Neuronal stem cell (in vitro differentiated cells): ENCODE measurements around the gene PXDN.

Source experiments
- DNase-seq: peaks from one replicate; pipeline ENCODE4 v3.0.0-alpha.2; 2013; ENCODE audit warnings: low spot score
- H2AFZ ChIP-seq: one replicate; pipeline ENCODE4 v1.6.1; 2013; ENCODE audit warnings: mild to moderate bottlenecking, low read length, inconsistent platforms
- H2AK5ac ChIP-seq: 2 replicates; pipeline ENCODE4 v1.6.1; 2013; ENCODE audit warnings: low read depth, mild to moderate bottlenecking, inconsistent platforms, low read length, moderate library complexity, mixed read lengths
- H2BK120ac ChIP-seq: 2 replicates; pipeline ENCODE4 v1.6.1; 2013; ENCODE audit warnings: low read depth, mild to moderate bottlenecking, inconsistent platforms, low read length, moderate library complexity, mixed read lengths
- H2BK12ac ChIP-seq: one replicate; pipeline ENCODE4 v1.6.1; 2013; ENCODE audit warnings: low read length, inconsistent platforms
- H2BK15ac ChIP-seq: 2 replicates; pipeline ENCODE4 v1.6.1; 2013; ENCODE audit warnings: mild to moderate bottlenecking, low read length, inconsistent platforms, mixed read lengths
- H2BK5ac ChIP-seq: one replicate; pipeline ENCODE4 v1.6.1; 2013; ENCODE audit warnings: inconsistent platforms, mild to moderate bottlenecking, low read length, moderate library complexity
- H3K14ac ChIP-seq: one replicate; pipeline ENCODE4 v1.6.1; 2013; ENCODE audit warnings: low read length, inconsistent platforms
- H3K18ac ChIP-seq: 2 replicates; pipeline ENCODE4 v1.6.1; 2013; ENCODE audit warnings: low read length, inconsistent platforms
- H3K23ac ChIP-seq: 2 replicates; pipeline ENCODE4 v1.6.1; 2013; ENCODE audit warnings: low read depth, mild to moderate bottlenecking, mixed read lengths, low read length, inconsistent platforms; ENCODE audit not compliant: poor library complexity
- H3K27ac ChIP-seq: replicated peaks from 3 replicates; pipeline ENCODE4 v1.5.1; 2013; ENCODE audit warnings: low read length, inconsistent platforms
- H3K27me3 ChIP-seq, 3 experiments: 2 replicates each; pipeline ENCODE4 v1.6.1; 2013; ENCODE audit warnings: low read length in 3 of 3, mild to moderate bottlenecking in 2 of 3, inconsistent platforms in 1 of 3, low read depth in 1 of 3, mixed read lengths in 1 of 3, moderate library complexity in 1 of 3; ENCODE audit not compliant: control insufficient read depth in 3 of 3, insufficient read depth in 3 of 3
- H3K36me3 ChIP-seq, 2 donors: replicated peaks in 1 of 2; 2 replicates each; pipeline ENCODE4 v1.6.1; 2013; ENCODE audit warnings: low read length in 2 of 2; ENCODE audit not compliant: control insufficient read depth in 2 of 2, insufficient read depth in 2 of 2
- H3K4ac ChIP-seq: 2 replicates; pipeline ENCODE4 v1.6.1; 2013; ENCODE audit warnings: inconsistent platforms, mild to moderate bottlenecking, low read length, moderate library complexity
- H3K4me1 ChIP-seq, 2 donors: 1 replicate in 1 of 2; 2 replicates in 1 of 2; pipeline ENCODE4 v1.6.1; 2013; ENCODE audit warnings: low read length in 2 of 2, low read depth in 1 of 2; ENCODE audit not compliant: control insufficient read depth in 2 of 2, insufficient read depth in 1 of 2
- H3K4me2 ChIP-seq: one replicate; pipeline ENCODE4 v1.6.1; 2013; ENCODE audit warnings: mild to moderate bottlenecking, low read length, inconsistent platforms; ENCODE audit not compliant: insufficient read depth, poor library complexity, severe bottlenecking
- H3K4me3 ChIP-seq, 2 donors: 2 replicates each; pipeline ENCODE4 v1.5.1; 2013; ENCODE audit warnings: low read length in 2 of 2, mild to moderate bottlenecking in 2 of 2, inconsistent platforms in 1 of 2, moderate library complexity in 1 of 2
- H3K79me1 ChIP-seq: one replicate; pipeline ENCODE4 v1.6.1; 2013; ENCODE audit warnings: low read depth, mild to moderate bottlenecking, inconsistent platforms, low read length, moderate library complexity
- H3K9ac ChIP-seq: one replicate; pipeline ENCODE4 v1.6.1; 2013; ENCODE audit warnings: mild to moderate bottlenecking, low read depth, low read length, inconsistent platforms; ENCODE audit not compliant: poor library complexity
- H3K9me3 ChIP-seq, 2 donors: replicated peaks in 1 of 2; 2 replicates each; pipeline versions ENCODE3 to v1.6.1; 2013; ENCODE audit warnings: low read length in 2 of 2, mild to moderate bottlenecking in 2 of 2, inconsistent platforms in 1 of 2, low read depth in 1 of 2, mixed read lengths in 1 of 2, moderate library complexity in 1 of 2; ENCODE audit not compliant: control insufficient read depth in 2 of 2, insufficient read depth in 1 of 2
- H4K8ac ChIP-seq: one replicate; pipeline ENCODE4 v1.6.1; 2013; ENCODE audit warnings: low read depth, mild to moderate bottlenecking, inconsistent platforms, low read length, moderate library complexity
- H4K91ac ChIP-seq: one replicate; pipeline ENCODE4 v1.6.1; 2013; ENCODE audit warnings: low read length, low read depth, mild to moderate bottlenecking, inconsistent platforms; ENCODE audit not compliant: poor library complexity
- WGBS, 2 donors: extraction: QIAGEN DNeasy Blood & Tissue Kit; methylation state at CpG; one replicate each; pipeline ENCODE4 v1.1.7; 2013; ENCODE audit warnings: missing lambda C conversion rate in 2 of 2, mixed read lengths in 1 of 2; ENCODE audit not compliant: insufficient read length in 2 of 2, insufficient replicate concordance in 1 of 2; ENCODE audit errors: extremely low coverage in 2 of 2; 5-methylcytosine and 5-hydroxymethylcytosine counted together

Gene PXDN

DNA sequence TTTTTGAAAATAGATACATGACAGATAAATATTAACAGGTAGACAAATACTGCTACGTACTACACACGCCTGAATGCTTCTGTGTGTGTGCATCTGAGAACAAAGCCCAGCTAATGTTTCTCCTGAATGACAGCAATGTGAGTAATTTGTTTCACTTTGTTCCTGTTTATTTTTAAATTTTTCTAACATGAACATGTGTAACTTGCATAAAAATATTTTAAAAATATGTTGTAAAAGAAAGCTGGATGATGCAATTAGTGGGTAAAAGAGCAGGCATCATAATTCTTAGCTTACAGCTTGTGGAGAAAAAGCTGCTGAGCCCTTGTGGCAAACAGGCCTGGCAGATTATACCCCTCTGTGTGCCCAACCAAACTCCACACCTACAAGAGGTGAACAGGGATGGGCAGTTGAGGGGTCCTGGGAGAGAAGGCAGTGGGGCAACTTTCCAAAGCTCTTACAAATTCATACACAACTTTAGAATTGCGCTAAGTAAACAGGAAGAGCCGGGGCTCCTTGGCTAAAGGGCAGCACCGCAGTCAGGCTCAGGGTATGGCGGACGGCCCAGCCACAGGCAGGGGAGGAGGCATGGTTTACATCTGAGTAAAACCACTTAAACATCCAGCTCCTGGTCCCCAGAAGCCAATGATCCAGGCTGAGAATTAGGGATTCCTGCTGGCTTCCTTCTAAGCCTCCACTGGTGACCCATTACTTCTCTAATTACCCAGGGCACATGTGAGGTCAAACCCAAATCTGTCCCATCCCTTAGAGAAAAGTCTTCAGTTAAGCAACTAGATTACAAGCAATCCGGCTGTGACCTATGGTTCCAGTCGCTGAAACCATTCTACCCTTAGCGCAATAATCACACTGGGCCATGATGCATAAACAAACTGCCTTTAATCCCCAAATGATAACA, 14.0 kb downstream of the PXDN start:
- H3K14ac ChIP-seq: no peak overlapping the region
- H2AFZ ChIP-seq: no peak overlapping the region
- H3K9me3 ChIP-seq: peaks cover 0 to under 1% of the 10 kb centered on the region in 2 donors
- no peak overlapping the region for H3K18ac ChIP-seq
- DNase-seq: no peak
- H3K27me3 ChIP-seq: no peaks in the 10 kb centered on the region
- peak overlapping the region; percentile 17 for H2AK5ac ChIP-seq
- no peaks in the 10 kb centered on the region for H3K36me3 ChIP-seq
- peaks cover 9% of the 10 kb centered on the region for H3K79me1 ChIP-seq
- H2BK120ac ChIP-seq: no peak overlapping the region
- H3K9ac ChIP-seq: no peak overlapping the region
- peak overlapping the region; percentile 9 for H3K27ac ChIP-seq
- H2BK15ac ChIP-seq: no peak overlapping the region
- no peak overlapping the region for H4K8ac ChIP-seq
- peak overlapping the region; percentile 28 for H3K4me2 ChIP-seq
- no peak overlapping the region for H2BK5ac ChIP-seq
- H4K91ac ChIP-seq: no peak overlapping the region
- no peak overlapping the region for H3K4me3 ChIP-seq
- WGBS, 2 donors: no CpG with 5 or more reads among the region's 10 CpGs
- H3K4ac ChIP-seq: no peak overlapping the region
- no peak overlapping the region for H2BK12ac ChIP-seq
- no peak overlapping the region for H3K23ac ChIP-seq
- peaks cover 13 to 39% of the 10 kb centered on the region in 2 donors for H3K4me1 ChIP-seq

- Histone ChIP-seq H2BK5ac (no peak overlapping the region), H3K36me3 (no peaks in the 10 kb centered on the region), H3K4me2 (no peak overlapping the region), H3K27ac (no peak overlapping the region), H2AFZ (no peak overlapping the region), H3K23ac (no peak overlapping the region), H3K14ac (no peak overlapping the region), H2BK120ac (no peak overlapping the region), H3K79me1 (peaks cover 9% of the 10 kb centered on the region), H3K4ac (no peak overlapping the region), H3K18ac (no peak overlapping the region), H3K4me3 (no peak overlapping the region), H3K4me1 (peaks cover 13 to 39% of the 10 kb centered on the region in 2 donors), H4K8ac (no peak overlapping the region), H3K27me3 (no peaks in the 10 kb centered on the region), H2BK15ac (no peak overlapping the region), H2AK5ac (no peak overlapping the region), H2BK12ac (no peak overlapping the region), H3K9me3 (no peaks in the 10 kb centered on the region), H4K91ac (no peak overlapping the region), H3K9ac (no peak overlapping the region)
- WGBS, 2 donors: no CpG with 5 or more reads among the region's 7 CpGs
- no peak for DNase-seq
Measured at GRCh38 chr2:1729242-1729641, 15.1 kb downstream of the PXDN start.

- no peak overlapping the region for H2BK15ac ChIP-seq
- H2AK5ac ChIP-seq: no peak overlapping the region
- no peak overlapping the region for H2BK12ac ChIP-seq
- no peak overlapping the region for H3K14ac ChIP-seq
- H3K18ac ChIP-seq: no peak overlapping the region
- WGBS, 2 donors: no CpG with 5 or more reads among the region's 14 CpGs
- H2AFZ ChIP-seq: peak overlapping the region; percentile 71
- peaks cover 13 to 39% of the 10 kb centered on the region in 2 donors for H3K4me1 ChIP-seq
- H4K8ac ChIP-seq: no peak overlapping the region
- H3K4me3 ChIP-seq: no peak overlapping the region
- no peak overlapping the region for H3K23ac ChIP-seq
- no peak for DNase-seq
- H3K27ac ChIP-seq: no peak overlapping the region
- no peak overlapping the region for H2BK120ac ChIP-seq
- peaks cover 9% of the 10 kb centered on the region for H3K79me1 ChIP-seq
- no peak overlapping the region for H3K4ac ChIP-seq
- H3K9ac ChIP-seq: no peak overlapping the region
- no peaks in the 10 kb centered on the region for H3K27me3 ChIP-seq
- no peak overlapping the region for H2BK5ac ChIP-seq
- no peaks in the 10 kb centered on the region for H3K9me3 ChIP-seq
- no peak overlapping the region for H4K91ac ChIP-seq
- no peaks in the 10 kb centered on the region for H3K36me3 ChIP-seq
- H3K4me2 ChIP-seq: no peak overlapping the region
Measured at GRCh38 chr2:1728821-1729220, 15.5 kb downstream of the PXDN start.

- H3K18ac ChIP-seq: peak overlapping the region; percentile 33
- H3K9me3 ChIP-seq: no peaks in the 10 kb centered on the region
- DNase-seq: no peak
- H3K27ac ChIP-seq: no peak overlapping the region
- WGBS, 2 donors: no CpG with 5 or more reads among the region's 16 CpGs
- H3K4ac ChIP-seq: no peak overlapping the region
- no peak overlapping the region for H3K4me3 ChIP-seq
- H4K8ac ChIP-seq: no peak overlapping the region
- no peak overlapping the region for H3K4me2 ChIP-seq
- H3K23ac ChIP-seq: no peak overlapping the region
- H3K14ac ChIP-seq: no peak overlapping the region
- no peak overlapping the region for H2BK12ac ChIP-seq
- no peak overlapping the region for H2BK15ac ChIP-seq
- H3K79me1 ChIP-seq: peaks cover 9% of the 10 kb centered on the region
- peaks cover 13 to 39% of the 10 kb centered on the region in 2 donors for H3K4me1 ChIP-seq
- H2AFZ ChIP-seq: peak overlapping the region; percentile 71
- no peak overlapping the region for H2BK5ac ChIP-seq
- H4K91ac ChIP-seq: no peak overlapping the region
- H2BK120ac ChIP-seq: no peak overlapping the region
- H3K27me3 ChIP-seq: no peaks in the 10 kb centered on the region
- no peaks in the 10 kb centered on the region for H3K36me3 ChIP-seq
- H3K9ac ChIP-seq: no peak overlapping the region
- no peak overlapping the region for H2AK5ac ChIP-seq
Measured at GRCh38 chr2:1727796-1728474, 16.4 kb downstream of the PXDN start.
